ENCODE results near the gene TAGLN3.

TAGLN3 gene

GRCh38 chr3:112000966-112001365 lies 2.2 kb downstream of the TAGLN3 start:
- Histone ChIP-seq H3K36me3 (ENCODE audit: control insufficient read depth in 1 of 2, insufficient read depth in 2 of 2, low read length in 2 of 2) (no peaks in the 10 kb centered on the region), H3K27me3 (ENCODE audit: low read depth, low read length) (no peaks in the 10 kb centered on the region), H3K4me3 (ENCODE audit: low read depth in 1 of 2, low read length in 2 of 2) (no peak overlapping the region), H3K9me3 (ENCODE audit: control insufficient read depth in 1 of 2, low read length in 2 of 2) (no peaks in the 10 kb centered on the region), H3K27ac (ENCODE audit: low read length) (no peak overlapping the region), H3K4me1 (ENCODE audit: control insufficient read depth in 1 of 2, insufficient read depth in 2 of 2, low read length in 2 of 2) (peaks cover 3 to 10% of the 10 kb centered on the region in 2 donors)

- Histone ChIP-seq H3K36me3 (ENCODE audit: control insufficient read depth in 1 of 2, insufficient read depth in 2 of 2, low read length in 2 of 2) (no peaks in the 10 kb centered on the region), H3K4me3 (ENCODE audit: low read depth in 1 of 2, low read length in 2 of 2) (no peak overlapping the region), H3K27ac (ENCODE audit: low read length) (no peak overlapping the region), H3K9me3 (ENCODE audit: control insufficient read depth in 1 of 2, low read length in 2 of 2) (no peaks in the 10 kb centered on the region), H3K4me1 (ENCODE audit: control insufficient read depth in 1 of 2, insufficient read depth in 2 of 2, low read length in 2 of 2) (peaks cover 3 to 10% of the 10 kb centered on the region in 2 donors), H3K27me3 (ENCODE audit: low read depth, low read length) (no peaks in the 10 kb centered on the region)
These were observed 2.8 kb downstream of the TAGLN3 start for GRCh38 chr3:112001526-112001925.

DNA sequence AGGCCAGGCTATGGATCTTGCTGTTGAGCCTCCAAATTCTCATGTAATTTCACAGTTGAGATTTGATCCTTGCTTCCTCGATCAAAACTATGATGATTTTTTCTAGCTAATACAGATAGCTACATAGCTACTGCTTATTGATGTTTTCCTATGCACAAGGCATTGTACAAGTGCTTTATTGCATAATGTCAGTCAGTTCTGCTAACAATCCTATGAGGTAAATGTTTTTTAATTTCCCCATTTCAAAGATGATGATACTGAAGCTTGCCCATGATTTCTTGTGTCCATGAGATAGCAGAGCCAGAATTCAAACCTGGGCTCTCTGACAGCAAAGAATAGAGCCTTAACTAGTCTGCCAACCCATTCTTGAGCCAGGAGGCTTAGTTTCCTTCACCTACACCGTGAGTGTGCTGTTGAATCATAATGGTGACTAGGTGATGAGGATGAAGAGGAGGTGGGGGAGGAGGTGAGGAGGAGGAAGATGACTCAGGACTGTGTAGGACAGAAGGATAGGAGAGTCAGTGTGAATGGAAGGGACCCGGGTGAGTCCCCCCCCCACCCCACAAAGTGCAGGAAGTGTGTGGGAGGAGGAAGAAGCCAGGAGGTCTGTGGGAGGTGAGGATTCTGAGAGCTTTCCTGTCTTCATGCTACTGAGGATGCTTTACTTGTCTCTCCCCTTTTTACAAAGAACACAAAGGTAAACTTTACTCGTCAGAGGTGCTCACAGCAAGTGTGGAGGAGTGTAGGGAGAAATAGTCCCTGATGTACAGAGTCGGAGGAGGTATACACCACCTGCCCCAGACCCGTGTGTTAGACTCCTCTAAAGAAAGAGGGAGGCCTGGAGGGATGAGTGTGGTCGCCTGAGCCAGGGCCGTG lies 3.6 kb downstream of the TAGLN3 start:
- Histone ChIP-seq H3K4me3 (ENCODE audit: low read depth in 1 of 2, low read length in 2 of 2) (no peak overlapping the region), H3K27me3 (ENCODE audit: low read depth, low read length) (no peaks in the 10 kb centered on the region), H3K9me3 (ENCODE audit: control insufficient read depth in 1 of 2, low read length in 2 of 2) (no peaks in the 10 kb centered on the region), H3K36me3 (ENCODE audit: control insufficient read depth in 1 of 2, insufficient read depth in 2 of 2, low read length in 2 of 2) (no peaks in the 10 kb centered on the region), H3K4me1 (ENCODE audit: control insufficient read depth in 1 of 2, insufficient read depth in 2 of 2, low read length in 2 of 2) (peaks cover 3 to 11% of the 10 kb centered on the region in 2 donors), H3K27ac (ENCODE audit: low read length) (no peak overlapping the region)

DNA sequence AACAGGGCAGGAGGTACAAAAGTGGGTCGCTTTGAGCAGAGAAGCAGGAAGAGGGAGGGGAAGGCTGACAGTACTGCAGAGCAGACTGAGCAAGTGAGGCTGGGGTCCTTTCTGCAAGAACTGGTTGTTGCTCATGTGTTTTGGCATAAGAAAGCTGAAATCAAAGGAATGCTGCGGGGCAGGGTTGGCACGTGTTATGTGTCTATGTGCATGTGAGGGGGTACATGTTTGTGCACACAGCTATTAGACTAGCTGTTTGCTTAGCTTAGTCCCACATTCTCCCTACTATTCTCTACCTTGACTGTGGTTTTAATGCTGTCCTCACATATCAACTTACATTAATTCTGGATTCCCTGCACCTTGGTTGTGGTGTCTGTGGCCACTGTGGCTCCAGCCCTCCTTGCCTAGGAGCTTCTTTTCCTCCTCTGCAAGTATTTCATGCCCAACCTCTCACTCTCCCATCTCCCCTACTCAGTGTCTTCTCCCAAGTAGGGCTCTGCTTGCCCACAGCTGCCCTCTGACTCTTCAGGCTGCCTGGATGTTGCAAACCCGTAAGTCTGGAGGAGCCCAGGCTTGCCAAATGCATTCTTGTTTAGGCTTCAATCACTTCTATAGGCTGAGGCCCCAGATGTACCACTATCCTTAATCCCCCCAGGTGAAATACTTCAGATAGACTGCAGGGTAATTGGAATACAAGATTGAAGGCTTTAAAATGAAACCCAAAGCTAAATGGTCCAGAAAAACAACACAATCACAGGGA lies 4.8 kb downstream of the TAGLN3 start:
- no peaks in the 10 kb centered on the region for H3K36me3 ChIP-seq (ENCODE audit: control insufficient read depth in 1 of 2, insufficient read depth in 2 of 2, low read length in 2 of 2)
- H3K27ac ChIP-seq (ENCODE audit: low read length), result no peak overlapping the region
- H3K27me3 ChIP-seq (ENCODE audit: low read depth, low read length), result no peaks in the 10 kb centered on the region
- H3K4me1 ChIP-seq (ENCODE audit: control insufficient read depth in 1 of 2, insufficient read depth in 2 of 2, low read length in 2 of 2), result peaks cover 2 to 15% of the 10 kb centered on the region in 2 donors
- no peak overlapping the region for H3K4me3 ChIP-seq (ENCODE audit: low read depth in 1 of 2, low read length in 2 of 2)
- no peaks in the 10 kb centered on the region for H3K9me3 ChIP-seq (ENCODE audit: control insufficient read depth in 1 of 2, low read length in 2 of 2)

DNA sequence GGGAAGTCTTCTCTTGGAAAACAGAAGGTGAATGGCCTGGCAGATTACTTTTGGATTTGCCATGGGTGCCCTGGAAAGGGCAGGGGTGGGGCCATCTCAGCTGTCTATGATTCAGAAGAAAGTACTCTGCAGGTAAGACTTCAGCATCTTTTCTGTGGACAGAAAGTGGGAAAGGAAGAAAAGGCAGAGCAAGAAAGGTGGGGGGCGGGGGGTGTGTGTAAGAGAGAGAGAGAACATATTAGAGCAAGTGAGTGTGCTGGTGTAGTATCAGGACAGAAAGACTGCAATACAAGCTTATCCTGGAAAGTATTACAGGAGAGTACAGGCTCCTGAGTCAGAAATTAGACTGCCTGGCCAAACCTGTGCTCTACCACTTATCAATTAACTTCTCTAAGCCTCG lies 5.5 kb downstream of the TAGLN3 start:
- peaks cover 0 to 10% of the 10 kb centered on the region in 2 donors for H3K4me1 ChIP-seq (ENCODE audit: control insufficient read depth in 1 of 2, insufficient read depth in 2 of 2, low read length in 2 of 2)
- no peaks in the 10 kb centered on the region for H3K27me3 ChIP-seq (ENCODE audit: low read depth, low read length)
- no peaks in the 10 kb centered on the region for H3K36me3 ChIP-seq (ENCODE audit: control insufficient read depth in 1 of 2, insufficient read depth in 2 of 2, low read length in 2 of 2)
- H3K27ac ChIP-seq (ENCODE audit: low read length), result no peak overlapping the region
- no peaks in the 10 kb centered on the region for H3K9me3 ChIP-seq (ENCODE audit: control insufficient read depth in 1 of 2, low read length in 2 of 2)
- no peak overlapping the region for H3K4me3 ChIP-seq (ENCODE audit: low read depth in 1 of 2, low read length in 2 of 2)

GRCh38 chr3:112004669-112005068 lies 5.9 kb downstream of the TAGLN3 start:
- H3K4me3 ChIP-seq (ENCODE audit: low read depth in 1 of 2, low read length in 2 of 2), result no peak overlapping the region

DNA sequence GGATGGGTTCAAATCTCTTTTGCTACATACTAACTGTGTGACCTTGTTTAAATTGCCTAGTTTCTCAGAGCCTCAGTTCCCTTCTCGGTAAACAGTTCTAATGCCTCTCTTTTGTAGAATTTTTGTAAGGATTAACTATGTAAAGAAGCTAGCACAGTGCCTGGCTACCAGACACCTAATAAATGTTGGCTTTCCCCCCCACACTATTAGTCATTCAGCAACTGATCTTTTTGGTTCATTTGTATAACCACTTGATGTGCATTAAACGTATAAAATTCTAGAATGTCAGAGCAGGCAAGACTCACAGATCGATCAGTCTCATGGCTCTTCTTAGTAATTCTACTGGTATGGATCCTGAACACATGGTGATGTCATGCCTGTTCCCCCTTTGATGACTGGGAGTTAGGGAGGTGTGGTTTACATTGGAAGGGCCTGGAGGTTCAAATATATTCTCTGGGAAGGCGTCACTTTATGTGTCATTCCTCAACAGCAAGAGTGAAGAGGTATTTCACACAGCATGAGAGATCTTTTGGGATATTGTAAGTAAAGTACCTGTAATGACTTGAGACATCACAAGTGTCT lies 6.5 kb downstream of the TAGLN3 start:
- H3K4me3 ChIP-seq (ENCODE audit: low read depth in 1 of 2, low read length in 2 of 2), result no peak overlapping the region
- H3K4me1 ChIP-seq (ENCODE audit: control insufficient read depth in 1 of 2, insufficient read depth in 2 of 2, low read length in 2 of 2), result peaks cover 0 to 6% of the 10 kb centered on the region in 2 donors
- no peak overlapping the region for H3K27ac ChIP-seq (ENCODE audit: low read length)
- no peaks in the 10 kb centered on the region for H3K9me3 ChIP-seq (ENCODE audit: control insufficient read depth in 1 of 2, low read length in 2 of 2)
- H3K36me3 ChIP-seq (ENCODE audit: control insufficient read depth in 1 of 2, insufficient read depth in 2 of 2, low read length in 2 of 2), result no peaks in the 10 kb centered on the region
- H3K27me3 ChIP-seq (ENCODE audit: low read depth, low read length), result no peaks in the 10 kb centered on the region

More at GRCh38 chr3:112004669-112005068, 5.9 kb downstream of the TAGLN3 start:
- Histone ChIP-seq H3K27ac (ENCODE audit: low read length) (no peak overlapping the region), H3K27me3 (ENCODE audit: low read depth, low read length) (no peaks in the 10 kb centered on the region), H3K9me3 (ENCODE audit: control insufficient read depth in 1 of 2, low read length in 2 of 2) (no peaks in the 10 kb centered on the region), H3K36me3 (ENCODE audit: control insufficient read depth in 1 of 2, insufficient read depth in 2 of 2, low read length in 2 of 2) (no peaks in the 10 kb centered on the region), H3K4me1 (ENCODE audit: control insufficient read depth in 1 of 2, insufficient read depth in 2 of 2, low read length in 2 of 2) (peaks cover 0 to 6% of the 10 kb centered on the region in 2 donors)

- Histone ChIP-seq H3K4me1 (ENCODE audit: control insufficient read depth in 1 of 2, insufficient read depth in 2 of 2, low read length in 2 of 2) (peaks cover 0 to 11% of the 10 kb centered on the region in 2 donors), H3K4me3 (ENCODE audit: low read depth in 1 of 2, low read length in 2 of 2) (no peak overlapping the region), H3K27me3 (ENCODE audit: low read depth, low read length) (no peaks in the 10 kb centered on the region), H3K36me3 (ENCODE audit: control insufficient read depth in 1 of 2, insufficient read depth in 2 of 2, low read length in 2 of 2) (no peaks in the 10 kb centered on the region), H3K9me3 (ENCODE audit: control insufficient read depth in 1 of 2, low read length in 2 of 2) (no peaks in the 10 kb centered on the region), H3K27ac (ENCODE audit: low read length) (no peak overlapping the region)
These were observed 8.9 kb downstream of the TAGLN3 start for GRCh38 chr3:112007633-112008032.

- Histone ChIP-seq H3K36me3 (ENCODE audit: control insufficient read depth in 1 of 2, insufficient read depth in 2 of 2, low read length in 2 of 2) (no peaks in the 10 kb centered on the region), H3K4me1 (ENCODE audit: control insufficient read depth in 1 of 2, insufficient read depth in 2 of 2, low read length in 2 of 2) (peaks cover 0 to 19% of the 10 kb centered on the region in 2 donors), H3K27me3 (ENCODE audit: low read depth, low read length) (no peaks in the 10 kb centered on the region), H3K4me3 (ENCODE audit: low read depth in 1 of 2, low read length in 2 of 2) (no peak overlapping the region), H3K9me3 (ENCODE audit: control insufficient read depth in 1 of 2, low read length in 2 of 2) (no peaks in the 10 kb centered on the region), H3K27ac (ENCODE audit: low read length) (no peak overlapping the region)
These were observed 10.9 kb downstream of the TAGLN3 start for GRCh38 chr3:112009670-112010069.

- no peaks in the 10 kb centered on the region for H3K36me3 ChIP-seq (ENCODE audit: control insufficient read depth in 1 of 2, insufficient read depth in 2 of 2, low read length in 2 of 2)
- H3K27me3 ChIP-seq (ENCODE audit: low read depth, low read length), result no peaks in the 10 kb centered on the region
- H3K27ac ChIP-seq (ENCODE audit: low read length), result no peak overlapping the region
These were observed 11.9 kb downstream of the TAGLN3 start for GRCh38 chr3:112010636-112011035.

DNA sequence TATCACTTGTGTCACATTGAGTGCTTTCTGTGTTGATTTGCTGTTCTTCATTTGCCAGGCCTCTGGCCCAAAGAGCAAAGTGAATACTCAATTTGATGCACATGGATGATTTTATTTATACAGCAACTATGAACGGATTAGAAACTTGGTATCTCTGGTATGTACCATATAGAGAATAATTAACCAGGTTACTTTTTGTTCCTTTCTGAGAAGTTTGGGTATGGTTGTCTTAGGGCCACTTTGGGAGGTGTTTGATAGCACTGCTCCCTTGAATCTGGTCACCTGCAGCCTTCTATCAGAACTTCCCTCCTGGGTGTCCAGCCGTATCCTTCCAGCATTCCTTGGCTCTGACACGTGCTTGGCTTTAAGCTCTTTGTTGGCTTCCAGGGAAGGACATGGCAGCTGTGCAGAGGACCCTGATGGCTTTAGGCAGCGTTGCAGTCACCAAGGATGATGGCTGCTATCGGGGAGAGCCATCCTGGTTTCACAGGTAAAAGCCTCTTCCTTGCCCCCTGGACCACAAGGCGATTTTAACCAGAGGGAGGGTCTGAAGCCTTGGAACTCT lies 12.7 kb downstream of the TAGLN3 start:
- no peaks in the 10 kb centered on the region for H3K36me3 ChIP-seq (ENCODE audit: control insufficient read depth in 1 of 2, insufficient read depth in 2 of 2, low read length in 2 of 2)
- H3K9me3 ChIP-seq (ENCODE audit: control insufficient read depth in 1 of 2, low read length in 2 of 2), result no peaks in the 10 kb centered on the region
- H3K4me3 ChIP-seq (ENCODE audit: low read depth in 1 of 2, low read length in 2 of 2), result no peak overlapping the region
- H3K27me3 ChIP-seq (ENCODE audit: low read depth, low read length), result no peaks in the 10 kb centered on the region
- no peak overlapping the region for H3K27ac ChIP-seq (ENCODE audit: low read length)
- peaks cover 0 to 19% of the 10 kb centered on the region in 2 donors for H3K4me1 ChIP-seq (ENCODE audit: control insufficient read depth in 1 of 2, insufficient read depth in 2 of 2, low read length in 2 of 2)

More at GRCh38 chr3:112010636-112011035, 11.9 kb downstream of the TAGLN3 start:
- peaks cover 0 to 19% of the 10 kb centered on the region in 2 donors for H3K4me1 ChIP-seq (ENCODE audit: control insufficient read depth in 1 of 2, insufficient read depth in 2 of 2, low read length in 2 of 2)
- no peak overlapping the region for H3K4me3 ChIP-seq (ENCODE audit: low read depth in 1 of 2, low read length in 2 of 2)
- H3K9me3 ChIP-seq (ENCODE audit: control insufficient read depth in 1 of 2, low read length in 2 of 2), result no peaks in the 10 kb centered on the region

Measured in muscle layer of duodenum (tissue), 2 donors.